ENCODE data around the gene PSME3. TPM values are rescaled to one million over a fixed set of nuclear protein-coding genes. Genes with fewer than 3 reads are reported as not detected.
A peak's percentile ranks its signal among the peaks of the same experiment; 100 is the strongest.

Gene PSME3
- total and polyA plus RNA-seq, 2 of the 13 experiments (the other 11 are each of a cell fraction or from before 2014, with no cell fraction given): 66.3 to 135 TPM

DNA sequence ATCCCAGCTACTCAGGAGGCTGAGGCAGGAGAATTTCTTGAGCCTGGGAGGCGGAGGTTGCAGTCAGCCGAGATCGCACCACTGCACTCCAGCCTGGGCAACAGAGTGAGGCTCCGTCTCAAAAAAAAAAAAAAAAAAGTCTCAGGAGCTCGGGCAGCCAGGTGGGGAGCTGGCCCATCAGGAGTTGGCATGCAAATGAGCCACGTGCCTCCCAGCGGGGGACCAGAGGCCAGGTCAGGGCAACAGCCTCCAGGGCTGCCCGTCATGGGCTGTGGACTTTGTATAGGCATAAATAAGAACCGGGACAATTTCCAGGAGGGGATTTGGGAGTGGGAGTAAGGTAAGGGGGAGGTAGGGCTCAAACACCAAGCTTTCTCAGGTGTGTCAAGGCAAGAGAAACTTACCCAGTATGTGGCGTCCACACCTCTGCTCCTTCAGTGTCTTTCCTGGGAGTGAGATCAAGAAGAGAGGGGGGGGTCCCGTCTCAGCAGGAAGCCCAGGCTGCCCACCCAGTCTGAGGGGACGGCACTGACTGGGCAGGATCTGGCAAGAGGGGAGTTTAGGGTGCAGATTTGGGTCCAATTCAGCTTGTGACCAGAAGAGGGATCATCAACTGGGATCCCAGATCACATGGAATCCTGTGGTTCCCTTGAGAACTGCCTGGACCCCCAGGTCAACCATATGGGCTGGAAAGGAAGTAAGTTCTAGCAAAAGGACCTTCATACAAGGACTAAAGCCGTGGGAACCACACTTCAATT is 45.1 kb downstream of the PSME3 start (continued):
- TF ChIP-seq, protein P1, sequence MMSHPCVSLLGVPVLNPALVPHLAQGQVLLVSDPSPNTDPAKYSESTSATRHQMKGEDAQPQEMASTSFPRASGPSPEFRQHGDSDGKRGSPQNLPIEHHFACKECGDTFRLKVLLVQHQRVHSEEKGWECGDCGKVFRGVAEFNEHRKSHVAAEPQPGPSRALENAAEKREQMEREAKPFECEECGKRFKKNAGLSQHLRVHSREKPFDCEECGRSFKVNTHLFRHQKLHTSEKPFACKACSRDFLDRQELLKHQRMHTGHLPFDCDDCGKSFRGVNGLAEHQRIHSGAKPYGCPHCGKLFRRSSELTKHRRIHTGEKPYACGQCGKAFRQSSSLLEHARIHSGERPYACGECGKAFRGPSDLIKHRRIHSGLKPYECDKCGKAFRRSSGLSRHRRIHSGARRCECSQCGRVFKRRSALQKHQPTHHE (CRISPR knock-in tag; IDR thresholded peaks at IDR 0.05; ENCODE audit: borderline replicate concordance): no peak
- no peak for TF ChIP-seq MAFF (IDR thresholded peaks at IDR 0.05; ENCODE audit: low read depth, low read length)
- no peak for TF ChIP-seq AHR (CRISPR knock-in tag; IDR thresholded peaks at IDR 0.05)
- no peak for TF ChIP-seq ZNF83 (CRISPR knock-in tag; IDR thresholded peaks at IDR 0.05; ENCODE audit: borderline replicate concordance)
- TF ChIP-seq FOSL1 (CRISPR knock-in tag; IDR thresholded peaks at IDR 0.05; ENCODE audit: borderline replicate concordance): no peak
- no peak for TF ChIP-seq ZNF768 (CRISPR knock-in tag; IDR thresholded peaks at IDR 0.05)
- no peak for TF ChIP-seq ZFP36L2 (CRISPR knock-in tag; IDR thresholded peaks at IDR 0.05)
- TF ChIP-seq FOXM1 (CRISPR knock-in tag; IDR thresholded peaks at IDR 0.05): no peak
- no peak for TF ChIP-seq SRY (CRISPR knock-in tag; IDR thresholded peaks at IDR 0.05)
- no peak for TF ChIP-seq ZSCAN12 (CRISPR knock-in tag; IDR thresholded peaks at IDR 0.05)
- TF ChIP-seq, protein P2, sequence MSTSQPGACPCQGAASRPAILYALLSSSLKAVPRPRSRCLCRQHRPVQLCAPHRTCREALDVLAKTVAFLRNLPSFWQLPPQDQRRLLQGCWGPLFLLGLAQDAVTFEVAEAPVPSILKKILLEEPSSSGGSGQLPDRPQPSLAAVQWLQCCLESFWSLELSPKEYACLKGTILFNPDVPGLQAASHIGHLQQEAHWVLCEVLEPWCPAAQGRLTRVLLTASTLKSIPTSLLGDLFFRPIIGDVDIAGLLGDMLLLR (CRISPR knock-in tag; IDR thresholded peaks at IDR 0.05): 0 out of 2 replicates have a peak, but pooled peaks have one; percentile 46
- no peak for TF ChIP-seq FOXJ3 (CRISPR knock-in tag; IDR thresholded peaks at IDR 0.05; ENCODE audit: borderline replicate concordance)
- TF ChIP-seq SRSF1 (optimal IDR thresholded peaks at IDR 0.05; ENCODE audit: low read depth, low read length): no peak
- TF ChIP-seq CREB1 (IDR thresholded peaks at IDR 0.05): no peak
- TF ChIP-seq CREB1 (CRISPR knock-in tag; IDR thresholded peaks at IDR 0.05): no peak
- TF ChIP-seq HOXD1 (CRISPR knock-in tag; IDR thresholded peaks at IDR 0.05): no peak; the same call in 1 of the 2 replicates
- TF ChIP-seq ZNF17 (CRISPR knock-in tag; IDR thresholded peaks at IDR 0.05): no peak
- TF ChIP-seq ZNF101 (CRISPR knock-in tag; IDR thresholded peaks at IDR 0.05; ENCODE audit: borderline replicate concordance, low read depth): no peak
- TF ChIP-seq RFX3 (CRISPR knock-in tag; IDR thresholded peaks at IDR 0.05): no peak
- TF ChIP-seq HES4 (CRISPR knock-in tag; IDR thresholded peaks at IDR 0.05; ENCODE audit: borderline replicate concordance): no peak
- peak; percentile 59; the same call in 1 of the 2 replicates for TF ChIP-seq NFKB2 (CRISPR knock-in tag; IDR thresholded peaks at IDR 0.05; ENCODE audit: borderline replicate concordance)
- no peak for TF ChIP-seq ZNF34 (CRISPR knock-in tag; IDR thresholded peaks at IDR 0.05; ENCODE audit: borderline replicate concordance)
- TF ChIP-seq HNRNPLL (IDR thresholded peaks at IDR 0.05; ENCODE audit: low read depth, low read length, poor library complexity, severe bottlenecking): no peak
- TF ChIP-seq ATF7 (IDR thresholded peaks at IDR 0.05): no peak
- TF ChIP-seq ATF7 (CRISPR knock-in tag; IDR thresholded peaks at IDR 0.05): no peak
- no peak for TF ChIP-seq STAT5B (CRISPR knock-in tag; IDR thresholded peaks at IDR 0.05)
- no peak for TF ChIP-seq ZNF567 (CRISPR knock-in tag; IDR thresholded peaks at IDR 0.05; ENCODE audit: borderline replicate concordance)
- no peak; the same call in 1 of the 2 replicates for TF ChIP-seq SALL2 (CRISPR knock-in tag; IDR thresholded peaks at IDR 0.05)
- no peak for TF ChIP-seq SNAPC2 (CRISPR knock-in tag; IDR thresholded peaks at IDR 0.05)
- TF ChIP-seq, protein P3, sequence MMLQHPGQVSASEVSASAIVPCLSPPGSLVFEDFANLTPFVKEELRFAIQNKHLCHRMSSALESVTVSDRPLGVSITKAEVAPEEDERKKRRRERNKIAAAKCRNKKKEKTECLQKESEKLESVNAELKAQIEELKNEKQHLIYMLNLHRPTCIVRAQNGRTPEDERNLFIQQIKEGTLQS (CRISPR knock-in tag; IDR thresholded peaks at IDR 0.05): no peak

Measured in HepG2 (cell line).